Smooth muscle cell (in vitro differentiated cells): ENCODE data around the gene SHKBP1. TPM values are rescaled to one million over a fixed set of nuclear protein-coding genes. Genes with fewer than 3 reads are reported as not detected.

Experiments used
- DNase-seq: peaks from one replicate; lab custom pipeline; 2025; ENCODE audit not compliant: unreplicated experiment; lab: John Stamatoyannopoulos, UW
- H2AFZ ChIP-seq: fragments of 200-600 bp; sonication (generic); 2 replicates; pipeline ENCODE4 v1.6.0; 2016; ENCODE audit warnings: antibody characterized with exemption, low read depth, mild to moderate bottlenecking
- H3F3A ChIP-seq: fragments of 200-600 bp; sonication (generic); 2 replicates; pipeline ENCODE4 v1.6.0; 2017; ENCODE audit warnings: antibody characterized with exemption, low read depth
- H3K27ac ChIP-seq: fragments of 200-600 bp; sonication (generic); 2 replicates; pipeline ENCODE4 v1.5.1; 2016; ENCODE audit warnings: low read depth, mild to moderate bottlenecking
- H3K27me3 ChIP-seq: fragments of 200-600 bp; sonication (generic); 2 replicates; pipeline ENCODE4 v1.6.1; 2016; ENCODE audit warnings: low read depth, mild to moderate bottlenecking
- H3K36me3 ChIP-seq: fragments of 200-600 bp; sonication (generic); 2 replicates; pipeline ENCODE4 v1.5.1; 2016; ENCODE audit warnings: low read depth
- H3K4me1 ChIP-seq: fragments of 200-600 bp; sonication (generic); 2 replicates; pipeline ENCODE4 v1.5.1; 2016; ENCODE audit warnings: low read depth
- H3K4me2 ChIP-seq: fragments of 200-600 bp; sonication (generic); 2 replicates; pipeline ENCODE4 v1.6.0; 2016; ENCODE audit warnings: mild to moderate bottlenecking
- H3K4me3 ChIP-seq: fragments of 200-600 bp; sonication (generic); 2 replicates; pipeline ENCODE4 v1.5.1; 2016; ENCODE audit warnings: mild to moderate bottlenecking
- H3K79me2 ChIP-seq: fragments of 200-600 bp; sonication (generic); 2 replicates; pipeline ENCODE4 v1.6.0; 2016; ENCODE audit warnings: low read depth, mild to moderate bottlenecking
- H3K9ac ChIP-seq: fragments of 200-600 bp; sonication (generic); 2 replicates; pipeline ENCODE4 v1.6.0; 2016; ENCODE audit warnings: low read depth
- H3K9me3 ChIP-seq: fragments of 200-600 bp; sonication (generic); replicated peaks from 2 replicates; pipeline ENCODE4 v1.5.1; 2016; ENCODE audit warnings: low read depth
- H4K20me1 ChIP-seq: fragments of 200-600 bp; sonication (generic); 2 replicates; pipeline ENCODE4 v1.6.0; 2016; ENCODE audit warnings: low read depth
- CTCF ChIP-seq: fragments of 200-600 bp; sonication (generic); IDR thresholded peaks from 2 replicates; pipeline ENCODE4 v1.5.1; 2017; ENCODE audit warnings: borderline replicate concordance, mild to moderate bottlenecking, antibody characterized with exemption; ENCODE audit not compliant: insufficient read depth, poor library complexity, severe bottlenecking
- WGBS: methylation state at CpG from one replicate; pipeline ENCODE4 v1.1.7; 2016; ENCODE audit warnings: low lambda C conversion rate; 5-methylcytosine and 5-hydroxymethylcytosine counted together
- polyA plus RNA-seq: library from polyadenylated mRNA; unstranded; fragments of >200 nt; fragmentation: Nextera tagmentation; extraction: Ambion mirVana; gene quantifications from 2 replicates; pipeline ENCODE4 v1.2.1, GENCODE V29; 2016
- total RNA-seq: library from RNA; depleted of rRNA; stranded (reverse); fragments of >200 nt; gene quantifications from 2 replicates; pipeline ENCODE4 v1.2.3, GENCODE V29; 2014

The SHKBP1 gene
- total and polyA plus RNA-seq, 2 experiments from 2014 or later, result 40.9 to 90.8 TPM

GRCh38 chr19:40627486-40628279, 51.0 kb downstream of the SHKBP1 start:
- Histone ChIP-seq H3K4me1 (peaks cover 9% of the 10 kb centered on the region), H3K27me3 (no peaks in the 10 kb centered on the region), H3K27ac (no peak overlapping the region), H3K36me3 (no peaks in the 10 kb centered on the region), H2AFZ (no peak overlapping the region), H3F3A (no peaks in the 10 kb centered on the region), H4K20me1 (peaks cover 15% of the 10 kb centered on the region), H3K4me2 (no peak overlapping the region), H3K9ac (no peak overlapping the region), H3K79me2 (no peaks in the 10 kb centered on the region), H3K9me3 (no peaks in the 10 kb centered on the region), H3K4me3 (no peak overlapping the region)
- no peak for DNase-seq
- 99% methylated on average over 39 of the region's 39 CpGs for WGBS
- no peak for TF ChIP-seq CTCF

- no peak overlapping the region for H3K4me3 ChIP-seq
- DNase-seq, result no peak
Measured at GRCh38 chr19:40629346-40629745, 52.7 kb downstream of the SHKBP1 start.

GRCh38 chr19:40630571-40631160, 54.0 kb downstream of the SHKBP1 start:
- 60% methylated on average over 16 of the region's 16 CpGs for WGBS
- Histone ChIP-seq H3K36me3 (no peaks in the 10 kb centered on the region), H3K27me3 (no peaks in the 10 kb centered on the region), H4K20me1 (no peaks in the 10 kb centered on the region), H3K4me3 (no peak overlapping the region), H3K79me2 (no peaks in the 10 kb centered on the region), H3K4me2 (peak overlapping the region; percentile 18), H3K9ac (no peak overlapping the region), H3K27ac (peak overlapping the region; percentile 36), H3K4me1 (peaks cover 6% of the 10 kb centered on the region), H3F3A (peaks cover 9% of the 10 kb centered on the region), H3K9me3 (no peaks in the 10 kb centered on the region), H2AFZ (no peak overlapping the region)
- TF ChIP-seq CTCF, result no peak
- no peak for DNase-seq

More at GRCh38 chr19:40629346-40629745, 52.7 kb downstream of the SHKBP1 start:
- no peaks in the 10 kb centered on the region for H3K9me3 ChIP-seq
- H3K9ac ChIP-seq, result no peak overlapping the region
- H2AFZ ChIP-seq, result no peak overlapping the region
- no peak overlapping the region for H3K4me2 ChIP-seq
- H3F3A ChIP-seq, result peaks cover 9% of the 10 kb centered on the region
- no peak overlapping the region for H3K27ac ChIP-seq
- peaks cover 6% of the 10 kb centered on the region for H3K4me1 ChIP-seq
- no peaks in the 10 kb centered on the region for H3K36me3 ChIP-seq
- H3K27me3 ChIP-seq, result no peaks in the 10 kb centered on the region
- no peak for TF ChIP-seq CTCF
- 100% methylated on average over 16 of the region's 42 CpGs for WGBS
- peaks cover 3% of the 10 kb centered on the region for H4K20me1 ChIP-seq
- no peaks in the 10 kb centered on the region for H3K79me2 ChIP-seq
